ENCODE results near the gene AMER3.

The AMER3 gene

GRCh38 chr2:130764035-130764820, 8.9 kb downstream of the AMER3 start:
- TF ChIP-seq CTCF (IDR thresholded peaks at IDR 0.05; ENCODE audit: extremely low read depth, missing control alignments), result no peak
- DNase-seq (ENCODE audit: low spot score), result no peak

GRCh38 chr2:130764821-130765115, 9.4 kb downstream of the AMER3 start:
- TF ChIP-seq CTCF (IDR thresholded peaks at IDR 0.05; ENCODE audit: extremely low read depth, missing control alignments), result no peak
- no peak for DNase-seq (ENCODE audit: low spot score)

- DNase-seq (ENCODE audit: low spot score), result no peak
- TF ChIP-seq CTCF (IDR thresholded peaks at IDR 0.05; ENCODE audit: extremely low read depth, missing control alignments), result no peak
Observed at GRCh38 chr2:130765464-130765863, 10.1 kb downstream of the AMER3 start.

GRCh38 chr2:130766037-130766436, 10.7 kb downstream of the AMER3 start:
- DNase-seq (ENCODE audit: low spot score), result no peak
- TF ChIP-seq CTCF (IDR thresholded peaks at IDR 0.05; ENCODE audit: extremely low read depth, missing control alignments), result no peak

GRCh38 chr2:130766711-130767407, 11.5 kb downstream of the AMER3 start:
- TF ChIP-seq CTCF (IDR thresholded peaks at IDR 0.05; ENCODE audit: extremely low read depth, missing control alignments), result no peak
- no peak for DNase-seq (ENCODE audit: low spot score)

- TF ChIP-seq CTCF (IDR thresholded peaks at IDR 0.05; ENCODE audit: extremely low read depth, missing control alignments), result no peak
- no peak for DNase-seq (ENCODE audit: low spot score)
Observed at GRCh38 chr2:130767408-130767775, 12.1 kb downstream of the AMER3 start.

- DNase-seq (ENCODE audit: low spot score), result no peak
Observed at GRCh38 chr2:130768191-130768855, 13.0 kb downstream of the AMER3 start.

More at GRCh38 chr2:130768191-130768855, 13.0 kb downstream of the AMER3 start:
- TF ChIP-seq CTCF (IDR thresholded peaks at IDR 0.05; ENCODE audit: extremely low read depth, missing control alignments), result no peak
